HL-60 (cell line): ENCODE measurements around the gene PRND.
"Not testable (repeated sequence)": the region's sequence is repeated elsewhere in the genome, so short reads cannot be mapped to it uniquely, and the experiment has no call there.

Source experiments
- CTCF ChIP-seq: IDR thresholded peaks from one replicate; pipeline ENCODE4 v1.5.1; 2011; ENCODE audit warnings: low read length, control low read depth, inconsistent platforms; ENCODE audit not compliant: insufficient read depth
- POLR2AphosphoS5 ChIP-seq: IDR thresholded peaks from 2 replicates; pipeline ENCODE4 v1.6.1; 2012; ENCODE audit warnings: low read depth

- TF ChIP-seq CTCF, POLR2AphosphoS5: not testable (repeated sequence)
Observed at GRCh38 chr20:4723553-4723952, 1.8 kb downstream of the PRND start.
